Endothelial cell of umbilical vein (primary cell): ENCODE data around the gene TOB2. TPM values are rescaled to one million over a fixed set of nuclear protein-coding genes. Genes with fewer than 3 reads are reported as not detected.

Experiments
- BruUV-seq: library from RNA; stranded (reverse); fragments of 400-500 nt; replicated peaks from 2 replicates; lab custom pipeline; 2021; lab: Mats Ljungman, UMichigan
- CTCF ChIA-PET: fragments of 300-600, 350-600 bp; sonication (Branson Sonifier 250); formaldehyde crosslinking; loops from one replicate; lab custom pipeline; 2021; ENCODE audit warnings: antibody characterized with exemption, inconsistent platforms; lab: Charles Lee
- POLR2A ChIA-PET: fragments of 300-600, 350-600 bp; sonication (Branson Sonifier 250); formaldehyde crosslinking; loops from one replicate; lab custom pipeline; 2021; ENCODE audit warnings: antibody characterized with exemption, inconsistent platforms; lab: Charles Lee
- DNase-seq: peaks from one replicate; pipeline ENCODE4 v3.0.0-alpha.2; 2011; ENCODE audit warnings: low read depth, low spot score
- FAIRE-seq: peaks from 2 replicates; lab custom pipeline; 2011; peaks lifted over from hg19 to GRCh38; lab: Jason Lieb, UNC
- H2AFZ ChIP-seq: 2 replicates; pipeline ENCODE4 v1.6.0; 2012; ENCODE audit warnings: low read depth, low read length, control low read depth, inconsistent platforms
- H3K27ac ChIP-seq: 2 replicates; pipeline ENCODE4 v1.5.1; 2011; ENCODE audit warnings: low read depth, mild to moderate bottlenecking, control low read depth, low read length, moderate library complexity; ENCODE audit not compliant: insufficient read depth
- H3K27me3 ChIP-seq, 2 experiments: 2 replicates each; pipeline versions ENCODE4 v1.6.0 to v1.6.1; 2011; ENCODE audit warnings: low read length in 2 of 2, mixed read lengths in 1 of 2; ENCODE audit not compliant: control insufficient read depth in 2 of 2, insufficient read depth in 2 of 2
- H3K36me3 ChIP-seq, 2 experiments: 2 replicates in 1 of 2; 3 replicates in 1 of 2; pipeline ENCODE4 v1.5.1; 2011; ENCODE audit warnings: low read length in 2 of 2, mild to moderate bottlenecking in 1 of 2, moderate library complexity in 1 of 2; ENCODE audit not compliant: control insufficient read depth in 2 of 2, insufficient read depth in 2 of 2; ENCODE audit errors: extremely low read depth in 1 of 2
- H3K4me1 ChIP-seq: 3 replicates; pipeline ENCODE4 v1.5.1; 2011; ENCODE audit warnings: mild to moderate bottlenecking, low read length; ENCODE audit not compliant: control insufficient read depth, insufficient read depth; ENCODE audit errors: extremely low read depth
- H3K4me2 ChIP-seq: 2 replicates; pipeline ENCODE4 v1.6.1; 2011; ENCODE audit warnings: low read length, control low read depth, mixed read lengths; ENCODE audit not compliant: insufficient read depth
- H3K4me3 ChIP-seq, 3 experiments: fragments of 200-600 bp in 1 of 3; sonication (generic), shearing (Covaris generic) in 1 of 3; replicated peaks in 1 of 3; 2 replicates each; pipeline ENCODE4 v1.5.1; 2011 to 2016; ENCODE audit warnings: control low read depth in 3 of 3, low read length in 3 of 3, mild to moderate bottlenecking in 2 of 3, inconsistent platforms in 1 of 3, low read depth in 1 of 3, moderate library complexity in 1 of 3; ENCODE audit not compliant: insufficient read depth in 1 of 3
- H3K79me2 ChIP-seq: 2 replicates; pipeline ENCODE4 v1.6.0; 2012; ENCODE audit warnings: low read length, inconsistent platforms; ENCODE audit not compliant: control insufficient read depth, insufficient read depth
- H3K9ac ChIP-seq: replicated peaks from 2 replicates; pipeline ENCODE3; 2011; ENCODE audit warnings: low read length, control low read depth; ENCODE audit not compliant: insufficient read depth; ENCODE audit errors: extremely low read depth
- H3K9me1 ChIP-seq: replicated peaks from 3 replicates; pipeline ENCODE4 v1.6.0; 2011; ENCODE audit warnings: mild to moderate bottlenecking, low read length; ENCODE audit not compliant: control insufficient read depth, insufficient read depth; ENCODE audit errors: extremely low read depth
- H3K9me3 ChIP-seq: replicated peaks from 2 replicates; pipeline ENCODE4 v1.5.1; 2012; ENCODE audit warnings: low read length, inconsistent platforms; ENCODE audit not compliant: control insufficient read depth, insufficient read depth
- H4K20me1 ChIP-seq: replicated peaks from 2 replicates; pipeline ENCODE3; 2011; ENCODE audit warnings: mild to moderate bottlenecking, low read length; ENCODE audit not compliant: control insufficient read depth, insufficient read depth; ENCODE audit errors: extremely low read depth
- CTCF ChIP-seq, 2 donors: IDR thresholded peaks; 1 replicate in 1 of 2; 2 replicates in 1 of 2; pipeline ENCODE4 v1.5.1; 2011; ENCODE audit warnings: low read length in 2 of 2, mild to moderate bottlenecking in 2 of 2, moderate library complexity in 2 of 2, control low read depth in 1 of 2, inconsistent platforms in 1 of 2, low read depth in 1 of 2; ENCODE audit not compliant: insufficient read depth in 1 of 2; ENCODE audit errors: extremely low read depth in 1 of 2
- EZH2 ChIP-seq: IDR thresholded peaks from 2 replicates; pipeline ENCODE4 v1.6.1; 2012; ENCODE audit warnings: borderline replicate concordance, low read depth, mild to moderate bottlenecking, moderate library complexity, low read length, inconsistent platforms; ENCODE audit not compliant: severe bottlenecking
- FOS ChIP-seq: IDR thresholded peaks from 2 replicates; pipeline ENCODE4 v1.6.1; 2011; ENCODE audit warnings: mild to moderate bottlenecking, low read length, moderate library complexity, borderline replicate concordance; ENCODE audit not compliant: insufficient read depth
- GATA2 ChIP-seq: IDR thresholded peaks from 2 replicates; pipeline ENCODE4 v1.7.0; 2011; ENCODE audit warnings: low read depth, mild to moderate bottlenecking, moderate library complexity, mixed read lengths, low read length; ENCODE audit not compliant: insufficient read length, insufficient read depth
- JUN ChIP-seq: IDR thresholded peaks from 2 replicates; pipeline ENCODE4 v1.6.1; 2011; ENCODE audit warnings: borderline replicate concordance, low read depth; ENCODE audit not compliant: insufficient read length, insufficient read depth
- MAX ChIP-seq: IDR thresholded peaks from 2 replicates; pipeline ENCODE4 v1.6.1; 2011; ENCODE audit not compliant: insufficient read depth, insufficient read length
- MYC ChIP-seq: IDR thresholded peaks from one replicate; pipeline ENCODE4 v1.6.1; 2011; ENCODE audit warnings: mild to moderate bottlenecking, low read depth, low read length
- POLR2A ChIP-seq: IDR thresholded peaks from 2 replicates; pipeline ENCODE4 v1.6.1; 2012; ENCODE audit warnings: low read depth, mild to moderate bottlenecking, control low read depth, low read length
- POLR2AphosphoS5 ChIP-seq: IDR thresholded peaks from 2 replicates; pipeline ENCODE4 v1.6.1; 2012; ENCODE audit warnings: low read depth, mild to moderate bottlenecking, control low read depth, low read length, moderate library complexity; ENCODE audit not compliant: insufficient read depth
- dilution Hi-C: fragments of 300-500 bp; cut with MboI; formaldehyde crosslinking; loops from one replicate; pipeline ENCODE4 v1.15.0; 2019; ENCODE audit warnings: low sequenced_read_pairs; ENCODE audit not compliant: extremely low pct_ligation_motif_present
- intact Hi-C: fragments of 100-400 bp; cut with micrococcal nuclease; formaldehyde crosslinking; loops from one replicate; pipeline ENCODE4 v1.10.0; 2022
- polyA plus RNA-seq, 4 experiments: library from polyadenylated mRNA; depleted of rRNA in 3 of 4; stranded (reverse) in 3 of 4; unstranded in 1 of 4; fragments of >200 nt; gene quantifications; 2 replicates each; pipeline versions ENCODE4 v1.2.1 to v1.2.3, GENCODE V29; 2011 to 2012; ENCODE audit warnings: missing spikeins in 1 of 4
- total RNA-seq: library from RNA; stranded (reverse); gene quantifications from 2 replicates; pipeline ENCODE4 v1.2.3, GENCODE V29; 2021

Gene TOB2
- total and polyA plus RNA-seq, 2 donors (not counting 3 experiments of a cell fraction or from before 2014, with no cell fraction given): 21.7 to 44.7 TPM

GRCh38 chr22:41469218-41469851 is 22.7 kb upstream of the TOB2 start:
- H3K9me3 ChIP-seq: no peaks in the 10 kb centered on the region
- peak overlapping the region; percentile 45 for H2AFZ ChIP-seq
- peaks cover 76% of the 10 kb centered on the region for H3K79me2 ChIP-seq
- peak overlapping the region; percentile 83 for H3K27ac ChIP-seq
- intact Hi-C loops: loop anchor here (1.0 kb wide), 1 partner anchor 48 kb away; no protein-coding TSS in a partner anchor
- DNase-seq (no peak), FAIRE-seq (no peak)
- peaks cover 17% of the 10 kb centered on the region for H3K4me1 ChIP-seq
- H3K36me3 ChIP-seq: peaks cover 12 to 24% of the 10 kb centered on the region in 2 experiments
- H3K9me1 ChIP-seq: no peaks in the 10 kb centered on the region
- peak overlapping the region; percentile 83 for H3K9ac ChIP-seq
- H3K27me3 ChIP-seq: no peaks in the 10 kb centered on the region
- no peaks in the 10 kb centered on the region for H4K20me1 ChIP-seq
- no peak for TF ChIP-seq FOS
- TF ChIP-seq MAX: no peak
- no peak for TF ChIP-seq EZH2
- no peak for TF ChIP-seq JUN
- no peak for TF ChIP-seq POLR2AphosphoS5
- no peak for TF ChIP-seq CTCF (IDR thresholded peaks at IDR 0.05; ENCODE audit: extremely low read depth in 1 of 2, insufficient read depth in 1 of 2, low read depth in 1 of 2, low read length in 2 of 2)
- no peak for TF ChIP-seq GATA2
- TF ChIP-seq POLR2A: no peak
- no peak for TF ChIP-seq MYC
- ChIA-PET POLR2A (interaction anchor here (1.0 to 1.7 kb wide), 6 partner anchors 10 to 88 kb away, joined by 3 to 25 read pairs (median 8); partner anchors contain the start of genes TEF and TOB2), CTCF (interaction anchor here (1.0 to 2.9 kb wide), 10 partner anchors 10 to 74 kb away, joined by 3 to 12 read pairs (median 4); partner anchors contain the start of gene POLR3H)
- H3K4me3 ChIP-seq: peak overlapping the region; percentile 78 to 96 (median 81)
- peak overlapping the region; percentile 85 for H3K4me2 ChIP-seq
- TSS peak; percentile 43 for BruUV-seq
- dilution Hi-C loops: no loop called here
